Activated CD8-positive, alpha-beta memory T cell treated with anti-CD3 and anti-CD28 coated beads for 48 hours (primary cell): ENCODE measurements around the gene NUPR1.
"Not testable (repeated sequence)": the region's sequence is repeated elsewhere in the genome, so short reads cannot be mapped to it uniquely, and the experiment has no call there.

Experiments
- DNase-seq, 3 experiments: peaks; one replicate each; pipeline ENCODE4 v3.0.0-alpha.2; 2020; ENCODE audit warnings: low read depth in 2 of 3, low spot score in 2 of 3

Gene NUPR1

GRCh38 chr16:28555561-28555960 is 16.8 kb upstream of the NUPR1 start:
- DNase-seq = no peak

- no peak for DNase-seq
Measured at GRCh38 chr16:28554634-28555423, 16.1 kb upstream of the NUPR1 start.

GRCh38 chr16:28553776-28554633 is 15.2 kb upstream of the NUPR1 start, which contains the start of gene SGF29:
Gene SGF29 (plus strand): TSS chr16:28553920. CDS start chr16:28581070, 27,150 bp downstream.
- peak; percentile 73 to 94 (median 83) for DNase-seq

GRCh38 chr16:28549301-28549899 is 10.6 kb upstream of the NUPR1 start:
- DNase-seq = no peak

GRCh38 chr16:28548306-28548802 is 9.6 kb upstream of the NUPR1 start:
- no peak for DNase-seq

- DNase-seq = no peak
Measured at GRCh38 chr16:28546626-28547025, 7.9 kb upstream of the NUPR1 start.

- DNase-seq = not testable (repeated sequence)
Measured at GRCh38 chr16:28545964-28546363, 7.2 kb upstream of the NUPR1 start.

- no peak for DNase-seq
Measured at GRCh38 chr16:28544998-28545397, 6.2 kb upstream of the NUPR1 start.

- no peak for DNase-seq
Measured at GRCh38 chr16:28543072-28543471, 4.3 kb upstream of the NUPR1 start.

- DNase-seq = no peak
Measured at GRCh38 chr16:28542646-28543045, 3.9 kb upstream of the NUPR1 start.

- DNase-seq = no peak
Measured at GRCh38 chr16:28540346-28540745, 1.6 kb upstream of the NUPR1 start.

- DNase-seq = no peak
Measured at GRCh38 chr16:28537964-28538732, 626 bp downstream of the NUPR1 start.

GRCh38 chr16:28537076-28537475 is 1.7 kb downstream of the NUPR1 start:
- no peak for DNase-seq

GRCh38 chr16:28534542-28535373 is 4.0 kb downstream of the NUPR1 start:
- DNase-seq = no peak

- no peak for DNase-seq
Measured at GRCh38 chr16:28532940-28533647, 5.7 kb downstream of the NUPR1 start.

- no peak for DNase-seq
Measured at GRCh38 chr16:28531777-28532744, 6.7 kb downstream of the NUPR1 start.

GRCh38 chr16:28529124-28529523 is 9.7 kb downstream of the NUPR1 start:
- DNase-seq = no peak

- DNase-seq = no peak
Measured at GRCh38 chr16:28528463-28528867, 10.3 kb downstream of the NUPR1 start.
